Naive thymus-derived CD4-positive, alpha-beta T cell (primary cell): Measurements from ENCODE around the gene TP73. TPM values are rescaled to one million over a fixed set of nuclear protein-coding genes. Genes with fewer than 3 reads are reported as not detected.

ENCODE experiments used
- ATAC-seq: fragments of 150-1000 bp; cut with Tn5 transposase; 2 replicates; pipeline ENCODE4 v1.10.0; 2021; ENCODE audit warnings: mild to moderate bottlenecking, moderate library complexity
- CTCF ChIA-PET: fragments of 350-600 bp; sonication (Branson Sonifier 250); formaldehyde crosslinking; loops from one replicate; lab custom pipeline; 2021; ENCODE audit warnings: antibody characterized with exemption; lab: Charles Lee
- POLR2A ChIA-PET: fragments of 350-600 bp; sonication (Branson Sonifier 250); formaldehyde crosslinking; loops from one replicate; lab custom pipeline; 2021; ENCODE audit warnings: antibody characterized with exemption, inconsistent platforms; lab: Charles Lee
- DNase-seq, 9 donors: peaks; one replicate each; pipeline versions ENCODE4 v3.0.0 to v3.0.0-alpha.2; 2020 to 2022; ENCODE audit warnings: mixed read lengths in 1 of 9
- H3K27ac ChIP-seq: one replicate; pipeline ENCODE4 v1.7.0; 2013; ENCODE audit warnings: mild to moderate bottlenecking, low read depth, low read length, moderate library complexity
- H3K27me3 ChIP-seq, 2 donors: one replicate each; pipeline ENCODE4 v1.7.0; 2013; ENCODE audit warnings: low read length in 2 of 2, mild to moderate bottlenecking in 2 of 2, moderate library complexity in 2 of 2; ENCODE audit not compliant: control insufficient read depth in 2 of 2, insufficient read depth in 2 of 2
- H3K36me3 ChIP-seq, 3 experiments: 1 replicate in 2 of 3; 2 replicates in 1 of 3; pipeline ENCODE4 v1.7.0; 2013; ENCODE audit warnings: low read length in 3 of 3, mild to moderate bottlenecking in 3 of 3, moderate library complexity in 1 of 3; ENCODE audit not compliant: insufficient read depth in 3 of 3, control insufficient read depth in 2 of 3
- H3K4me1 ChIP-seq, 2 donors: one replicate each; pipeline ENCODE4 v1.7.0; 2013; ENCODE audit warnings: low read length in 2 of 2, mild to moderate bottlenecking in 2 of 2, moderate library complexity in 1 of 2; ENCODE audit not compliant: control insufficient read depth in 2 of 2, insufficient read depth in 2 of 2
- H3K4me3 ChIP-seq: 2 replicates; pipeline ENCODE4 v1.7.0; 2013; ENCODE audit warnings: mild to moderate bottlenecking, low read length
- H3K9me3 ChIP-seq, 3 experiments: 1 replicate in 2 of 3; 2 replicates in 1 of 3; pipeline ENCODE4 v1.7.0; 2013; ENCODE audit warnings: low read length in 3 of 3; ENCODE audit not compliant: control insufficient read depth in 2 of 3
- H3K27ac Mint-ChIP-seq, 9 donors: one replicate each; pipeline ENCODE4 v1.8.0; 2020 to 2022; ENCODE audit warnings: mixed read lengths in 9 of 9, mild to moderate bottlenecking in 8 of 9, moderate library complexity in 5 of 9, inconsistent platforms in 2 of 9
- H3K27me3 Mint-ChIP-seq, 5 donors: one replicate each; pipeline ENCODE4 v1.8.0; 2021 to 2022; ENCODE audit warnings: mixed read lengths in 5 of 5, mild to moderate bottlenecking in 1 of 5
- H3K36me3 Mint-ChIP-seq, 5 donors: one replicate each; pipeline ENCODE4 v1.8.0; 2020 to 2022; ENCODE audit warnings: mixed read lengths in 5 of 5, mild to moderate bottlenecking in 3 of 5, inconsistent platforms in 1 of 5
- H3K4me1 Mint-ChIP-seq, 7 donors: one replicate each; pipeline ENCODE4 v1.8.0; 2020 to 2022; ENCODE audit warnings: mixed read lengths in 7 of 7, mild to moderate bottlenecking in 3 of 7, inconsistent platforms in 1 of 7
- H3K4me3 Mint-ChIP-seq, 10 donors: one replicate each; pipeline ENCODE4 v1.8.0; 2020 to 2022; ENCODE audit warnings: mild to moderate bottlenecking in 10 of 10, mixed read lengths in 10 of 10, moderate library complexity in 6 of 10, inconsistent platforms in 2 of 10
- H3K9me3 Mint-ChIP-seq, 11 donors: one replicate each; pipeline ENCODE4 v1.8.0; 2020 to 2022; ENCODE audit warnings: mixed read lengths in 11 of 11, mild to moderate bottlenecking in 4 of 11, inconsistent platforms in 1 of 11, moderate library complexity in 1 of 11
- intact Hi-C, 2 donors: fragments of 100-400 bp; cut with micrococcal nuclease; formaldehyde crosslinking; loops; one replicate each; pipeline ENCODE4 v1.15.1; 2023
- polyA plus RNA-seq, 2 donors: library from polyadenylated mRNA; unstranded; fragments of 300-500 nt; fragmentation: Illumina TruSeq; gene quantifications; one replicate each; pipeline ENCODE4 v1.2.3, GENCODE V29; 2021
- total RNA-seq, 6 experiments: library from RNA in 5 of 6; stranded (reverse) in 5 of 6; gene quantifications; 1 replicate in 5 of 6; 2 replicates in 1 of 6; pipeline ENCODE4 v1.2.3 and lab custom pipeline; 2021 to 2026

The TP73 gene
- total RNA-seq: 1 to 10 TPM in 1 of 5 experiments, under 1 TPM in 2, not detected in 2; 0.15 to 2.4 (median 0.45) TPM
- polyA plus RNA-seq: under 1 TPM; 0.03 to 0.15 TPM
- not detected for total RNA-seq (lab: John Stamatoyannopoulos, UW)

DNA sequence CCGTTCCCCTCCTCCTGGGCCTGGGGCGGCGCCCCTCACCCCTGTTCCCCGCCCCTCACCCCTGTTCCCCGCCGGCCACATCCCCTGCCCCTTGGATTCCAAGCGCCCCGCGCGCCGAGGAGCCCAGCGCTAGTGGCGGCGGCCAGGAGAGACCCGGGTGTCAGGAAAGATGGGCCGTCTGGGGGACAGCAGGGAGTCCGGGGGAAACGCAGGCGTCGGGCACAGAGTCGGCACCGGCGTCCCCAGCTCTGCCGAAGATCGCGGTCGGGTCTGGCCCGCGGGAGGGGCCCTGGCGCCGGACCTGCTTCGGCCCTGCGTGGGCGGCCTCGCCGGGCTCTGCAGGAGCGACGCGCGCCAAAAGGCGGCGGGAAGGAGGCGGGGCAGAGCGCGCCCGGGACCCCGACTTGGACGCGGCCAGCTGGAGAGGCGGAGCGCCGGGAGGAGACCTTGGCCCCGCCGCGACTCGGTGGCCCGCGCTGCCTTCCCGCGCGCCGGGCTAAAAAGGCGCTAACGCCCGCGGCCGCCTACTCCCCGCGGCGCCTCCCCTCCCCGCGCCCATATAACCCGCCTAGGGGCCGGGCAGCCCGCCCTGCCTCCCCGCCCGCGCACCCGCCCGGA is at the start of gene TP73:
Gene TP73 (plus strand): TSS at position 587 of the 618 bp plus-strand sequence. CDS start 29,850 bp downstream, outside the sequence.
- no peak within 1 kb of the TSS for H3K27ac ChIP-seq
- H3K4me1 Mint-ChIP-seq: peaks cover 13 to 37% (median 33%) of the 10 kb centered on the region in 7 donors
- no peaks in the 10 kb centered on the region for H3K9me3 Mint-ChIP-seq
- peaks cover 0 to 5% (median 0%) of the 10 kb centered on the region in 3 experiments for H3K36me3 ChIP-seq
- ChIA-PET CTCF (no interaction called here), POLR2A (no interaction called here)
- H3K27me3 ChIP-seq: peaks cover 3 to 20% of the 10 kb centered on the region in 2 donors
- H3K27me3 Mint-ChIP-seq: peaks cover 30 to 47% (median 37%) of the 10 kb centered on the region in 5 donors
- peak within 1 kb of the TSS in 9 of 10 donors; percentile 21 to 88 (median 70) for H3K4me3 Mint-ChIP-seq
- H3K4me3 ChIP-seq: no peak within 1 kb of the TSS
- intact Hi-C loops: loop anchor here (2.0 to 5.0 kb wide), 3 partner anchors 70 to 1261 kb away; partner anchors contain the start of genes MORN1 (in 1 of the 2) and RER1 (in 1 of the 2)
- no peak within 1 kb of the TSS for H3K27ac Mint-ChIP-seq
- H3K9me3 ChIP-seq: no peaks in the 10 kb centered on the region
- ATAC-seq: no peak
- DNase-seq: peak in 5 of 9 donors; percentile 4 to 46 (median 9)
- H3K36me3 Mint-ChIP-seq: peaks cover 0 to 7% (median 0%) of the 10 kb centered on the region in 5 donors
- peaks cover 11 to 16% of the 10 kb centered on the region in 2 donors for H3K4me1 ChIP-seq

- no peak for DNase-seq
- no peaks in the 10 kb centered on the region for H3K9me3 Mint-ChIP-seq
- no peak overlapping the region for H3K4me3 ChIP-seq
- no peak overlapping the region for H3K4me3 Mint-ChIP-seq
- H3K36me3 Mint-ChIP-seq: no peaks in the 10 kb centered on the region
- intact Hi-C loops: no loop called here
- peaks cover 0 to 3% (median 0%) of the 10 kb centered on the region in 5 donors for H3K27me3 Mint-ChIP-seq
- H3K27me3 ChIP-seq: no peaks in the 10 kb centered on the region
- no peak for ATAC-seq
- H3K36me3 ChIP-seq: no peaks in the 10 kb centered on the region
- H3K4me1 Mint-ChIP-seq: peaks cover 0 to 3% (median 3%) of the 10 kb centered on the region in 7 donors
- no peak overlapping the region for H3K27ac Mint-ChIP-seq
- H3K9me3 ChIP-seq: no peaks in the 10 kb centered on the region
- ChIA-PET CTCF (no interaction called here), POLR2A (no interaction called here)
- H3K4me1 ChIP-seq: peaks cover 3 to 14% of the 10 kb centered on the region in 2 donors
- no peak overlapping the region for H3K27ac ChIP-seq
Observed at GRCh38 chr1:3603156-3603555, 49.2 kb upstream of the TP73 start.

GRCh38 chr1:3603571-3604467 is 48.5 kb upstream of the TP73 start:
- H3K4me3 ChIP-seq: no peak overlapping the region
- Mint-ChIP-seq H3K9me3 (no peaks in the 10 kb centered on the region), H3K4me3 (no peak overlapping the region), H3K36me3 (no peaks in the 10 kb centered on the region), H3K27ac (no peak overlapping the region), H3K4me1 (no peaks in the 10 kb centered on the region), H3K27me3 (peaks cover 0 to 3% (median 0%) of the 10 kb centered on the region in 5 donors)
- ChIA-PET POLR2A (no interaction called here), CTCF (no interaction called here)
- ATAC-seq (no peak), DNase-seq (no peak)
- intact Hi-C loops: no loop called here
- H3K36me3 ChIP-seq: no peaks in the 10 kb centered on the region
- no peaks in the 10 kb centered on the region for H3K9me3 ChIP-seq
- no peak overlapping the region for H3K27ac ChIP-seq
- no peaks in the 10 kb centered on the region for H3K27me3 ChIP-seq
- H3K4me1 ChIP-seq: peaks cover 0 to 8% of the 10 kb centered on the region in 2 donors

DNA sequence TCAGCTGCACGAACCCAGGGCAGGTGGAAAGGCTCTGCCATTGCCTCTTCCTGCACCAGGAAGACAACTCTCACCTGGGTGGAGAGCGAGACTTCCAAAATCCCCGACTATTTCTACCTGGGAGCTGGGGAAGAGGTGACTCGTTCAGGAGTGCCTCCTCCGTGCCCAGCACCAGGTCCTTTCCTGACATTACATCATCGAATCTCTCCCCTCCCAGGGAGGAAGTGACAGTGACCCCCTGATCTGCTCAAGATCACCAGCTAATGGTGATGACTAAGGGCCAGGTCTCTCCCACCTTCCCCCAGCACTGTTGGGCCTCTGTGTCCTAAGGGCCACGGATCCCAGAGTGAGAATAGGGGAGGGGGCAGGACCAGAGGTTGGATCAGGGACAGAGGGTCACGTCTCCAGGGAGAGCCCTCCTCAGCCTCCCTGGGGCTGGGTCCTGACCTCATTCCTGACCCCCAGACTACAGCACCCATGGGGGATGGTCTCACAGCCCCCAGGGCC is 47.8 kb upstream of the TP73 start:
- Histone ChIP-seq H3K27ac (no peak overlapping the region), H3K27me3 (no peaks in the 10 kb centered on the region), H3K36me3 (no peaks in the 10 kb centered on the region), H3K9me3 (no peaks in the 10 kb centered on the region), H3K4me1 (peaks cover 0 to under 1% of the 10 kb centered on the region in 2 donors), H3K4me3 (no peak overlapping the region)
- Mint-ChIP-seq H3K27ac (no peak overlapping the region), H3K4me3 (no peak overlapping the region), H3K9me3 (no peaks in the 10 kb centered on the region), H3K36me3 (no peaks in the 10 kb centered on the region), H3K4me1 (peaks cover 0 to 4% (median 0%) of the 10 kb centered on the region in 7 donors), H3K27me3 (peaks cover 0 to 4% (median 0%) of the 10 kb centered on the region in 5 donors)
- POLR2A ChIA-PET: no interaction called here
- no peak for DNase-seq
- CTCF ChIA-PET: no interaction called here
- intact Hi-C loops: no loop called here
- ATAC-seq: no peak

- no peaks in the 10 kb centered on the region for H3K36me3 ChIP-seq
- Mint-ChIP-seq H3K4me3 (no peak overlapping the region), H3K4me1 (peaks cover 0 to 5% (median under 1%) of the 10 kb centered on the region in 7 donors), H3K36me3 (no peaks in the 10 kb centered on the region), H3K27ac (no peak overlapping the region), H3K9me3 (no peaks in the 10 kb centered on the region), H3K27me3 (peaks cover 0 to 4% (median under 1%) of the 10 kb centered on the region in 5 donors)
- ATAC-seq (no peak), DNase-seq (no peak)
- POLR2A ChIA-PET: no interaction called here
- intact Hi-C loops: no loop called here
- no peaks in the 10 kb centered on the region for H3K27me3 ChIP-seq
- H3K4me1 ChIP-seq: peaks cover 0 to 5% of the 10 kb centered on the region in 2 donors
- no peaks in the 10 kb centered on the region for H3K9me3 ChIP-seq
- H3K27ac ChIP-seq: no peak overlapping the region
- CTCF ChIA-PET: no interaction called here
- no peak overlapping the region for H3K4me3 ChIP-seq
Observed at GRCh38 chr1:3604997-3605823, 47.1 kb upstream of the TP73 start.
